Keratinocyte (primary cell): ENCODE data around the gene PRG3.

ENCODE experiments used
- EZH2 ChIP-seq: IDR thresholded peaks from one replicate; pipeline ENCODE4 v1.6.1; 2012; ENCODE audit warnings: inconsistent platforms, mild to moderate bottlenecking, low read length, moderate library complexity
- TF ChIP-seq, protein P1 (sequence below), 3 experiments: IDR thresholded peaks in 1 of 3; conservative IDR thresholded peaks in 1 of 3; optimal IDR thresholded peaks in 1 of 3; 2 replicates in 2 of 3; 3 replicates in 1 of 3; pipeline versions ENCODE3 to v1.5.1; 2011; ENCODE audit warnings: low read length in 3 of 3, mild to moderate bottlenecking in 3 of 3, moderate library complexity in 2 of 3, control low read depth in 1 of 3, inconsistent platforms in 1 of 3; ENCODE audit not compliant: insufficient read depth in 2 of 3; ENCODE audit errors: extremely low read depth in 1 of 3

DNA sequence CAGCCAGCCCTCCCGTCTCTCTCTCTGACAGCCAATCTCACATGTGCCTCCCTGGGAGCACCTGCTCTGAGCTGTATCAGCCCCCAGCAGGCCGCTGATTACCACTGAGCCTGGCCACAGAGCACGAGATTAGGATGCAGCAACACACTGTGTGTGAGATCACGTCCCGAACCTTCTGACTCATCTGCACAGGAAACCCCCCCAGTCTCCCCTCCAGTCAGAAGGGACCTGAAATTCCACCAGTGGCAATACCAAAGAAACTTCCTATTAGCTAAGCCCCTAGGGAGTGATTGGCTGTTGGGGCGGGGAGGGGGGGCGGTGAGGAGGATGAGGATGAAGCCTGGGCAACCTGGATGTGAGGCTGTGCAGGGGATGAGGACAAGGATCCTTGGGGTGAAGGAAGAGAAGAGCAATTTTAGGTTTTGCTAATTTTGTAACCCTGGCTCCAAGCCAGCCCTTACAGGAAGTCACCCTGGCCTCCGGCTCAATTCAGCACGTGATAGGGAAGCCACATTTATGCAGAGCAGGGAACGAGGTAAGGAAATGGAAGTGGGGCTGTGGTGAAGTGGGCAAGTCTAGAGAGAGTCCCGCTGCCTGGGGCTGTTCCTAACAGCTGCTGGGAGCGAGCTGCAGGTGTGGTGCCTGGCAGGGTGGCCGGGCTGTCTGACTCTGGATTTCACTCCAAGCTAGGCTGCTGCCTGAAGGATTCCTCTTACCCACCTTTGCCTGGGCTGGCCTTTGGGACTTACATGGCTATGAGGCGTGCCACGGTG is 44.0 kb upstream of the PRG3 start:
- TF ChIP-seq, protein P1, sequence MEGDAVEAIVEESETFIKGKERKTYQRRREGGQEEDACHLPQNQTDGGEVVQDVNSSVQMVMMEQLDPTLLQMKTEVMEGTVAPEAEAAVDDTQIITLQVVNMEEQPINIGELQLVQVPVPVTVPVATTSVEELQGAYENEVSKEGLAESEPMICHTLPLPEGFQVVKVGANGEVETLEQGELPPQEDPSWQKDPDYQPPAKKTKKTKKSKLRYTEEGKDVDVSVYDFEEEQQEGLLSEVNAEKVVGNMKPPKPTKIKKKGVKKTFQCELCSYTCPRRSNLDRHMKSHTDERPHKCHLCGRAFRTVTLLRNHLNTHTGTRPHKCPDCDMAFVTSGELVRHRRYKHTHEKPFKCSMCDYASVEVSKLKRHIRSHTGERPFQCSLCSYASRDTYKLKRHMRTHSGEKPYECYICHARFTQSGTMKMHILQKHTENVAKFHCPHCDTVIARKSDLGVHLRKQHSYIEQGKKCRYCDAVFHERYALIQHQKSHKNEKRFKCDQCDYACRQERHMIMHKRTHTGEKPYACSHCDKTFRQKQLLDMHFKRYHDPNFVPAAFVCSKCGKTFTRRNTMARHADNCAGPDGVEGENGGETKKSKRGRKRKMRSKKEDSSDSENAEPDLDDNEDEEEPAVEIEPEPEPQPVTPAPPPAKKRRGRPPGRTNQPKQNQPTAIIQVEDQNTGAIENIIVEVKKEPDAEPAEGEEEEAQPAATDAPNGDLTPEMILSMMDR (optimal IDR thresholded peaks at IDR 0.05 in 1 of 3, IDR thresholded peaks at IDR 0.05 in 1 of 3, conservative IDR thresholded peaks at IDR 0.05 in 1 of 3; ENCODE audit: extremely low read depth in 1 of 3, insufficient read depth in 2 of 3, low read length in 3 of 3), result no peak
- no peak for TF ChIP-seq EZH2
